KG1 (cell line): ENCODE results near the gene DSCAML1.
A peak's percentile ranks its signal among the peaks of the same experiment; 100 is the strongest.

Source experiments
- DNase-seq: peaks from one replicate; lab custom pipeline; 2025; lab: John Stamatoyannopoulos, UW

DSCAML1 gene, protein sequence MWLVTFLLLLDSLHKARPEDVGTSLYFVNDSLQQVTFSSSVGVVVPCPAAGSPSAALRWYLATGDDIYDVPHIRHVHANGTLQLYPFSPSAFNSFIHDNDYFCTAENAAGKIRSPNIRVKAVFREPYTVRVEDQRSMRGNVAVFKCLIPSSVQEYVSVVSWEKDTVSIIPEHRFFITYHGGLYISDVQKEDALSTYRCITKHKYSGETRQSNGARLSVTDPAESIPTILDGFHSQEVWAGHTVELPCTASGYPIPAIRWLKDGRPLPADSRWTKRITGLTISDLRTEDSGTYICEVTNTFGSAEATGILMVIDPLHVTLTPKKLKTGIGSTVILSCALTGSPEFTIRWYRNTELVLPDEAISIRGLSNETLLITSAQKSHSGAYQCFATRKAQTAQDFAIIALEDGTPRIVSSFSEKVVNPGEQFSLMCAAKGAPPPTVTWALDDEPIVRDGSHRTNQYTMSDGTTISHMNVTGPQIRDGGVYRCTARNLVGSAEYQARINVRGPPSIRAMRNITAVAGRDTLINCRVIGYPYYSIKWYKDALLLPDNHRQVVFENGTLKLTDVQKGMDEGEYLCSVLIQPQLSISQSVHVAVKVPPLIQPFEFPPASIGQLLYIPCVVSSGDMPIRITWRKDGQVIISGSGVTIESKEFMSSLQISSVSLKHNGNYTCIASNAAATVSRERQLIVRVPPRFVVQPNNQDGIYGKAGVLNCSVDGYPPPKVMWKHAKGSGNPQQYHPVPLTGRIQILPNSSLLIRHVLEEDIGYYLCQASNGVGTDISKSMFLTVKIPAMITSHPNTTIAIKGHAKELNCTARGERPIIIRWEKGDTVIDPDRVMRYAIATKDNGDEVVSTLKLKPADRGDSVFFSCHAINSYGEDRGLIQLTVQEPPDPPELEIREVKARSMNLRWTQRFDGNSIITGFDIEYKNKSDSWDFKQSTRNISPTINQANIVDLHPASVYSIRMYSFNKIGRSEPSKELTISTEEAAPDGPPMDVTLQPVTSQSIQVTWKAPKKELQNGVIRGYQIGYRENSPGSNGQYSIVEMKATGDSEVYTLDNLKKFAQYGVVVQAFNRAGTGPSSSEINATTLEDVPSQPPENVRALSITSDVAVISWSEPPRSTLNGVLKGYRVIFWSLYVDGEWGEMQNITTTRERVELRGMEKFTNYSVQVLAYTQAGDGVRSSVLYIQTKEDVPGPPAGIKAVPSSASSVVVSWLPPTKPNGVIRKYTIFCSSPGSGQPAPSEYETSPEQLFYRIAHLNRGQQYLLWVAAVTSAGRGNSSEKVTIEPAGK (N-terminal part only)

DNA sequence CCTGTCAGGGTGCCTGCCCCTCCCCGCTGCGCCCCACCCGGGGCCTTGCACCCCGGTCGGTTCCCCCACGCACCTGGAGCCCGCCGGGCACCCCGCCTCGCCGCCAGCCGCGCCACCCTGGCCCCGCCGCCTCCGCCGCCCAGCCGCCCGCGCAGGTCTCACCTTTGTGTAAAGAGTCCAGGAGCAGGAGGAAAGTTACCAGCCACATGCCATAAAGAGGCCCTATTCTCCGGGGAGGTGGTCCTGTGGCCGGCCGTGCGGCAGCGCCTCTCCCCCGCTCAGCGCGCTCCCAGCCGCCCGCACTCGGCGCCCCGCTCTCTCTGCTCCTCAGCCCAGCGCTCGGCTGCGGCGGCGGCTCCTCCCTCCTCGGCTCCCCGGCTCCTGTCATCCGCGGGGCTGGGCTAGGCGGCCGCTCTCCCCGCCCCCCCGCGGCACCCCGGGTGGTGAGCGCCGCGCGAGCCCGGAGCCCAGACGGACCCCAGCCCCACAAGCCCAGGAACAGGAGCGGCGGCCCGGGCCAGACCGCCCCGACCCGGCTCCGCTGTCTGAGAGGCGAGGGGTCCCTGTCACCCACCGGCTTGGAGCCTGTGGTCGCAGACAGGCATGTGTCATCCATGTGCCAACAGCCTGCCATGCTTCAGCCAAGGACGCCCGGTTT, at the start of gene DSCAML1:
DSCAML1 (minus strand) TSS at position 345 of the 658 bp plus-strand sequence; CDS start at position 208, 137 bp downstream.
- DNase-seq, result no peak

DNA sequence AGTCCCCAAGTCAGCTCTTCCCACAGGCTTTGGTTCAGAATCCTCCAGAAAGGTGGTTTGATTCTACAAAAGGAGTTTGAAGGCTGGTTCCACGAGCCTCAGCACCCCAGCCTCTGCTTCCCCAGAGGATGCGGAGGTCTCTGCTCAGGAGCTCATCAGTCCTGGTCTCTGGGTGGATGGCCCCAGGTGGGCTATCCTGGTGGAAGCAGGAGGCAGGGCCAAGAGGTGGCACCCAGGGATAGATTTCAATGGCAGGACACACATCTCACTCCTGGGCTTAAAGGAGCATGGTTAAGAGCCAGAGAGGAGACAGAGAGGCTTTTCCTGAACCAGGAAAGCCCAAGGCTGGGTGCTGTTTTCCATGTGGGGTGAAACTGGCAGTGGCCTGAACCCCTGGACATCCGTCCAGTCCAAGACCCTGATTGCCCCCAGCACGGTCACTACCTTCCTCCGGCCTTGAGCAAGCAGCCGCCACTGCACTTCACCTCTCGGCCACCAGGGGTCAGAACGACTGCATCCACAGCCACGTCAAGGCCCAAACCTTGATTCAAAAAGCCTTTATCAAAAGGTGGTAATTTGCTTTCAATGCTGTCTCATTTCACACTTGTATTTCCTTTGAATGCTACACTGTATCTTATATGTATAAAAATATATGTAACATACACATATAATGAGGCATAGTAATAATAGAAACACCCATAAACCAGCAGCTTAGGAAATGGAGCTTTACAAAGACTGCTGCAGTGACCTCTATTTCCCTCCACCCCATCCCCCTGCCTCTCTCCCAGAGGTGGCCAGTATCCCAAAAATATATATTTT, 46.9 kb upstream of the DSCAML1 start:
- peak; percentile 69 for DNase-seq

DNA sequence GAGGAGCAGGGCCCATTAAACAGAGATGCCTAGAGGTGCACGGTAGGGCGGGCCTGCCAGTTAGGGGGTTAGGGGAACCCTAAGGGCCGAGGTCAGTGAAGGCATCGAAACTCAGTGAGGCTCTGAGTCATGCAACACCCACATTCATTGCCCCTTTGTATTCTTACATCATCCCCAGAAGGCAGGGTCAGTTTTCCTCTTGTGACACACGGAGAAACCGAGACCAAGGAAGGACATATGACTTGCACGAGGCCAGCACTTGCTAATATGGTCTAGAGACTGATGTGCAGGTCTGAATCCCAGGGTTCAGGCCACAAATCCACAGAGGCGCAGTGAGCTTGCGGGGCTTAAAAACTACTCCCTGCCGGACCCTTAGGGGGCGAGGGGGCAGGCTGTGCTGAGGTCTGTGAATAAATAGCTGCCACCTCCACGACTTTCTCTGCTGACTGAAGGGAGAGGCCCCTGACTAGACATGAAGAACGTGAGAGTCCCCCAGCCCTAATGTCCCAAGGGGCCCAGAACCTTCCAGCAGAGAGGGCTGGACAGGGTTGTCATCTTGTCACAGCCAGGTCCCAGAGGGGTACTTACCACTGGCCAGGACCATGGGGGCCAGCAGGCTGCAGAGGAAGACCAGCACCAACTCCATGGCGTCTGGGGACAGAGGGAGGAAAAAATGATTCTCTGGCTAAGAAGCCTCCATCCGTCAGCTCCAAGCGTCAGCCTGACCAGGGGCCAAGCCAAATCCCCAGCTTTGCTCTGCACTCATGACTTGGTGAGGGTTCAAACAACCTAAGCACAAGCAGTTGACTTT, 45.3 kb upstream of the DSCAML1 start:
- DNase-seq, result no peak

DNA sequence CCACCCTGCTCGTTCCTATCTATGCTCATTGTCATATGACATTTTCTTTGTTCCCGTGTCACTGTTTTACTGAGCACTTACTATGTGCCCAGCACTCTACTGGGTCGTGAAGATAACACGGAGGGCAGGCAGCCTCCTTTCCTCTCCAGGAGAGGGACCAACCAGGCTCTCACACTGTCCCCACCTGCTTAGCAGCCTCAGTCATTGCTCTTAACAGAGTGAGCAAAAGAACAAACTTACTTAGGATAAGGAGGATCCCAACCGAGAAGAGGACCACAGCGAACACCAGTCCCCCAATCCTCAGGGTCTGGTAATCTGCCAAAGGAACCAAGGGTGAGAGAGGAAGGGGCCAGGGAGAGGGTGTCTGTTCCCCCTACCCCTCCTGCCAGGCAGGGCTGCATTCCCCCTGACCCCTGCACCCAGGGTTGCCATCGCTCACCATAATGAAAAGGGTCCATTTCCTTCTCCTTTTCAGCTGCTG, 44.6 kb upstream of the DSCAML1 start:
- no peak for DNase-seq

DNA sequence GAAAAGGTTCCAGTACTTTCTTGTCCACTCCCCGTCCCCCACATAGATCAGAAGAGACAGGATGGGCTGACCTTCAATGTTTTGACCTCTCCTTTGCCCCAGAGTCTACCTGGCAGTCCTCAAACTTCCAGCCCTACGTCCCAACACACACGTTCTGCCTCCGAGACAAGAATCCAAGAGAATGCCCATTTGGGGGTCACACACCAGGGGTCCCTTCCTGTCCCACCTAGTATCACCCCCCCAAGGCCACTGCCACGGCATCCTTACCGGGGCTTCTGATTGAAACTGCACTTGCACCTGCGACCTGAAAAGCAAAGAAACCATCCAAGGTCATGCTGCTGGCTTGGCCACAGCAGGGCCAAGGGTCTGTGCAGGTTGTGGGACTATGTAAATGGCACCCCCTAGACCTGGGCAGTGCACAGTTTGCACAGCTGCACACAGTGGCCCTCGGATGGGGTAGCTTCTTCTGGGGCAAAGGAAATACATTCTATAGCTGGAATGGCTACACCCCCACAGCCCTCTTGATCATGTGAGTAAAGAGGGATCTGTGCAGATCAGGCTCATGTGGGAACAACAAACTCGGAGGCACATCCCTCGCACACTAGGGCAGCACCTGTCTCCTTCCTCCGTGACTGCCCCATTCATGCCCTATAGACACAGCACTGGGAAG, 44.0 kb upstream of the DSCAML1 start:
- no peak for DNase-seq

DNA sequence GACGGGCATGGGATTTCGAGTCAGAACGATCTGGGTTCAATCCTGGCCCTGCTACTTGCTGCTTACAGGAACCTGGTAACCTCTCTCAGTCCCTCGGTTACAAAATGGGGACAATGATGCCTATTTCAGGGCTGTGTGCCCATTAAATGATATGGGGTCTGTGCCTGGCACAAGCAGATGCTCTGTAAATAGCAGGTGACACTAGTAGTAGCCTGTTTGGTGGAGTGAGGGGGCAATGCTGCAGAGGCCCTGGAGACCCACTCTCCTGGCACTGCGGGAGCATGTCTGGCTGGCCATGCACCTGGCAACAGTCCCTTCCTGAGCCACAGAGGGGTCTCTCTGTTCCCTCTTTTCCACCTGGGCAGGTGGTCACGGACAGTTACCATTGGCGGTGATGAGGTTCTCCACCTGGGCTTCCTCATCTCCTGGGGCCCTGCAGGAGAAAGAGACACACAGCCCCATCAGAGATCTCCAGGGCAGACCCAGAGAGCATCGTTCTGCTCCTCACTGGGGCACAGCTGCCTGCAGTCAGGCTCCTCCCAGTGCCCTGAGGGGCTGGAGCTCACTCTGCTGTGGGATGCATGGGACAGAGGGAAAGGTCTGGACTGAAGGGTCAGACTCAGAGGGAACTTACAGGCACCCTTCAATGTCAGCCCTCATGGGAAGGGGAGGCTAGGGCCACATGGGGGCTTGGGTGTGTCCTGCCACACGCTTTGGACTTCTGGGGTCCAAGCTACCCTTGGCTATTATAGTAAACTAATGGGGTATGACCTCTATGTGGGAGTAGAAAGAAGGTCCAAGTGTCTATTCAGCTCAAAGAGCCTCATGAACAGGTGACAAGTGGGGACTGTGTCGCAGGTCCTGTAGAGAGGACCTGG, 43.2 kb upstream of the DSCAML1 start:
- no peak for DNase-seq

DNA sequence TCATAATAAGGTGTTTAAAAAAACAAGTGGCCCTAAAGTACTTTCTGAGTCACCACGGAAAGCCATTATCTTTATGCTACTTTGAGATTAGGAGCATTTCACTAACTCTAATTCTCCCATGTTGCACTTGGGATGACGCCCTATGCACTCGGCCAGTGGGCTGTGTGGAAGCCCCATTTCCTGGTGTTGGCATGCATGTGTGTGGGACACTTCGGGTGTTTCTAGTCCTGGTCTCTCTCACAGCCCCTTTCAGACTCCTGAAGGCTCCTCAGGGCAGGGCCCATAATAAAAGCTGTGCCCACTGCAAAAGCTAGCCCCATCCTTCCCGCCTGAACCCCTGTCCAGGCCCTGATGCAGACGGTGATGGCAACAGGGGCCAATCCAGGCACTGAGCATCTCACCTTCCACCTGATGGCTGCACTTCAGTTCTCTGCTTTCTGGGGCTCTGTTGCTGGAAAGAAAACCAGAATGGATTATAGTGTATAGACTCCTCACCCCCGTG, 42.4 kb upstream of the DSCAML1 start:
- DNase-seq, result no peak

DNA sequence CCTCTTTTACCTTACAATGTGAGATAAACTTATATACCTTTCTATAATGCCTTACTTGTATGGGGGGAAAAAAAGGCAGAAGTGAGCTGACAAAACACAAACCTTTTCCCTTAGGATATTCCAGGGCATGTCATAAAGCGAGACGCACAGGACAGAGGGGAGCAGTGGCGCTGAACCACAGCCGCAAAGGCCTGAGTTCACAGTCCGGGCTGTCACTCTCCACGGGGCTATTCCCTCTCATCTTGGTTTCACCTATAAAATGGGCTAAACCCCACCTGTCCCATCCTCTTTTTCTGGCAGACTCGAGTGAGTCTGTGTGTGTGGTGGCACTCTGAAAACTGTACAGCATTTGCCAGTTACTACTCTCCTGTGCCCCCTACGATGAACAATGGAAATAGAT, 41.9 kb upstream of the DSCAML1 start:
- no peak for DNase-seq

DNA sequence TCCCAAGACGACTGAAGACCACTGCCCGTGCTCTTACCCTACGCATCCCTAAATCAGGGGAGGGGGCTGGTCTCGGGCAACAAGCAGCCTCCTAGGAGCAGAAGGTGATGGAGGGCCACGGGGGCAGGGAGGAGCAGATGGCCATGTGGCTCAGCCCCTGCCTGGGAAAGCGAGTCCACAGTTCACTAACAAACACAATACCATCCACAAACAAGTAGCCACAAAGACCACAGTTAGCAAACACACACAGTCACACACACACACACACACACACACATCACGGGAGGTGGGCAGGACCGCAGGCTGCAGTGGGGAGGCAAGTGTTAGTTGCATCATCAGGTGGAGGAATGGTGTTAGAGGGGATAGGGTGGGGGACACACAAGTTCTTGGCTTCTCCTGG, 40.8 kb upstream of the DSCAML1 start:
- DNase-seq, result no peak

DNA sequence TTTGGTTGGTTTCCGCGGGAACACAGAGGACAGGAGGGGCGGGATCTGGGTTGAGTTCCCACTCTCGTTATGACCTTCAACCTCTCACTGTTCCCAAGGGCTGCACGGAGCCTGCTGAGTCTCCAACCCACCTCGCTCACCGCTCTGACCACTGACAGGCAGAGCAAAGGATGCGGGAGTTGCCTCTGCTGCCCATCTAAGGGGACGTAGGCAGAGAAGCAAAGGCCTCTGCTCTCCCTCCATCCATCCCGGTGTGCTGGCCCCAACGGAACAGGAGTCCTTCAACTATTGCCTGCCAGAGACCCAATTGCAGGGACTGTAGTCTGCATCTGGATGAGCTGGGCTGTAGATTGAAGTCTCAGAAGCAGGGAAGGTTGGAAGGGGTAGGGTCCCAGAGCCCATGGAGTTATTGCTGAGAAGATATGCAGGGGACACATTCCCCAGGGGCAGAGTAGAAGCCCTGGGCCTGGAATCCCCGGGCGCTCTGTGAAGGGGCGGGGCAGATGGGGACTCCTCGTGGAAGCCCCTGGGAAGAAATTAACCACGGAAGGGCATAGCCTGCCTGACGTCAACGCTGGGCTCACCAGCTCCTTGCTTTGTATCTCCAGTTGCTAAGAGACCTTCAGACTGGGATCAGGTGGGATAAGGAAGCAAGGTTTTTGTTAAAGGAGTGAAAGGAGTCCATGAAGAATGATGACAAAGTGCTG, 40.2 kb upstream of the DSCAML1 start:
- no peak for DNase-seq

DNA sequence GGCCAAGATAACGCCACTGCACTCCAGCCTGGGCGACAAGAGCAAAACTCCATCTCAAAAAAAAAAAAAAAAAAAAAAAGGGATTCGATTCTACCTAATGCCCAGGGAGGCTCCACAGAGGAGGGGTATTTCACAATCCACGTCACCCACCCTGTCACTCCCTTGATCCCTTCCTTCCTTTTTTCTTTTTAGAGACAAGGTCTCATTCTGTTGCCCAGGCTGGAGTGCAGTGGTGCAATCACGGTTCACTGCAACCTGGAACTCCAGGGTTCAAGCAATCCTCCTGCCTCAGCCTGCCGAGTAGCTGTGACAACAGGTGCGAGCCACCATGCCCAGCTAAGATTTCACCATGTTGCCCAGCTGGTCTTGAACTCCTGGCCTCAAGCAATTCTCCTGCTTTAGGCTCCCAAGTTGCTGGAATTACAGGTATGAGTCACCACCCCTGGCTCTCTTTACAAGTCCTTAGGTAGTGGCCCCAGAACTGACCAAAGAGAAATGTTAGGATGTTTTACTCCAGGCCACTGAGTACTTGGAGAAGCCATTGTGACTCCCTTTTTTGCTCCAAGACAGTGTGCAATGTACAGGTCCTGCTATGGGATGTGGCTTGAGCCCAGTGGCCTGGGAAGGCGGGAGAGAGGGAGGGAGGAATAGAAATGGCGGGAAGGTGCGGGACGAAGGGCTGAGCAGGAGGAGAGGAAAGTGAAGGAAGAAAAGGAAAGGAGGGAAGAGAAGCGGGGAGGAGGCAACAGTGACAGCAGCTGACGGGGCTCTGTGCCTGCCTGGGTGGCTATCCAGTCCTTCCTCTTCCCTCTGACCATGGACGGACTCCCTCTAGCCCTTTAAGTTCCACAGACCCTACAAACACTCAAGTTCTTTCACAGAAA, 39.3 kb upstream of the DSCAML1 start:
- no peak for DNase-seq

DNA sequence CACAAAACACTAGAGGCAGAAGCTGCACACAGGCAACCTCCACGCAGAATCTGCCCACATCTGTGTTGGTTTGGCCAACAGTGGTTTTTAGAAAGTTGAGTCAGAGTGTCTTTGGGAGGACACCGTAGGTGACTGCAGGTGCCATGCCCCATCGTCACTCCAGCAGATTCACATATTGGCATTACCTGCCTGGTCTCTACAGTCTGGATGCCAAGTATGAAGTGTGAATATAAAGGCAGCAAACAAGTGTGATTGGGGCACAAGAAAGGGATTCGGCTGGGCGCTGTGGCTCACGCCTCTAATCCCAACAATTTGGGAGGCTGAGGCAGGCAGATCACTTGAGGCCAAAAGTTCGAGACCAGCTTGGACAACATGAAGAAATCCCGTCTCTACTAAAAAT, 38.6 kb upstream of the DSCAML1 start:
- DNase-seq, result no peak

DNA sequence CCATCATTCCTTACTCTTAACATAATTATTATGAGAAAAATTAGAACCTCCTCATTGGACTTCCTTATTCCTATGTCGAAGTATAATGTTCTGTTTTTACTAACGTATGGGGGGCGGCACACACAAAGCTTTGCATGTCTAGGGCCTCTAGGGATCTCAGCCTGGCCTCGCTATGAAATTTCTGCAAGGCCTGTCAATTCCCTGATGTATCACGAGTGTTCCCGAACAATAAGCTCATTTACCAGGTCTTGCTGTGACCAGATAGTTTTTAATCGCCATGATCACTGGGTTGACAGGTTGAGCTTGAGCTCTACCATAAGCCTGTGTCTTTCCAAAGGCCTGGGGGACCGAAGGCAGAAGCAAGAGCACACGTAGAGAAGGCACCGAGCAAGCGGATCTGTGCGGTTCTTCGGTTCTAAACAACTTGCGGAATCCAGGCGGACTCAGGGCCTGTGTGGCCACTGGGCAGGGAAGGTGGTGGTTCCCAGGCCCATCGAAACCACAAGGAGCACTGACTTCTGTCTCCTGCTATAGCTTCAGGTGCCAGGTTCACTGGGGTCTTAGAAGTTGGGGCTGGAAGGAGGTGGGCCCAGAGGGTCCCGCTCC, 37.9 kb upstream of the DSCAML1 start:
- DNase-seq, result no peak

DNA sequence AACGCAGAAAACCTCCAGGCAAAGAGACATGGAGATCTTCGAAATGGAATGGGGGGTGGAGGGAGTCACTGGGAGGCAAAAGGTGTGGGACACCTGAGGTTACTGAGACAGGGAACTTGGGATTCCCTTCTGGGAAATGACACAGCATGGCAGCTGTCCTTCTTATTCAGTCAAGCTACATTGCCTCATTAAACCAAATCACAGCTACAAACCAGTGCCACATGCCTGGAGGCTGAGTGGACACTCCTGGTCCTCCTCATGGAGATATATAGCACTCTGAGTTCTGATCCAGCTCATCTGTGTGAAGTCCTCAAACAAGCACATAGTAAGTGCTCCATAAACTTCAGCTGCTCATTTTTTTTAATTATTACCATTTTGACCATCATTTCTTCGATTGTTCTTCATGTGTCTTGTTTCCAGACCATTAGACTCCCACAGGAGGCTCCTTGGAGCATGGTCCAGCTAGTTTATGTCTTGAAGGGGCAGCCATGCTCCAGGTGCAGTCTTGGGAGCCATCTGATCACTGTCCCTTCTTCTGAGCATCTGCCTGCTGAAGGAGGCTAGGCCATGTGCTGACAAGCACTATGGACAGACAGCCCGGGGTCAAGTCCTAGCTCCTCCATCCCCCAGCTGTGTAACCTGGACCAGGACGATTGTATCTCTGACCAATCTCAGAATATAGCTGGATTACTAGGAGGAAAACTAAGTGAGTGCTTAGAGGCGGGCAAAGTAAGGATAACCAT, 37.2 kb upstream of the DSCAML1 start:
- DNase-seq, result no peak

DNA sequence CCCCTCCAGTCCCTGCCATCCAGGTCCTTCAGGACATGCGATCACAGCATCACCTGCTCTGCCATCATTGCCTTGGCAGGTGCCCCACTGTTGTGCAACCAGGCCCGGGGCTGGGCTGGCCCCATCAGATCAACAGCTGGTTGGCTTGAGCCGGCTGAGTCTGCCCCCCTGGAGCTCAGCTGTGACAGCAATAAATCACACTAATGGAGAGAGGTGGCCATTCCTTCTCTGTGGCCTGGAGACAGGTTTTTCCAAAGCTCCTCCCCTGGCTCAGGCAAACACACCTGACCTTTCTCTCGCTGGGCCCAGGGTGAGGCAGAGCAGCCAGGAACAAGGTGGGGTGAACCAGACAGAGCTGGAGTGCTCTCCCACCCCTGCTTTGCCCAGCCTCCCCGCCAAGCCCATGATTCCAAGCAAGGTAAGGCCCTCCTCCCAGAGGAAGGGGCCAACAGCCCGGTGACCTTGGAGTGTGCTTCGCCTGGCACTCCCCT, 36.4 kb upstream of the DSCAML1 start:
- no peak for DNase-seq
